Endometrial microvascular endothelial cells (primary cell): ENCODE data around the gene SLC51A. TPM values are rescaled to one million over a fixed set of nuclear protein-coding genes. Genes with fewer than 3 reads are reported as not detected.
"Not testable (repeated sequence)": the region's sequence is repeated elsewhere in the genome, so short reads cannot be mapped to it uniquely, and the experiment has no call there.

Experiments
- in situ Hi-C: cut with HindIII; loops from 2 replicates; pipeline ENCODE4 v1.10.0; 2017; ENCODE audit warnings: low sequenced_read_pairs, low pct_unique_long_range_greater_than_20kb; ENCODE audit errors: inconsistent ontology term
- total RNA-seq: library from RNA; depleted of rRNA; stranded (reverse); fragments of >200 nt; gene quantifications from one replicate; pipeline ENCODE4 v1.2.3, GENCODE V29; 2015; ENCODE audit errors: inconsistent ontology term

The SLC51A gene
- total RNA-seq, 1 donor from 2014 or later: not detected

DNA sequence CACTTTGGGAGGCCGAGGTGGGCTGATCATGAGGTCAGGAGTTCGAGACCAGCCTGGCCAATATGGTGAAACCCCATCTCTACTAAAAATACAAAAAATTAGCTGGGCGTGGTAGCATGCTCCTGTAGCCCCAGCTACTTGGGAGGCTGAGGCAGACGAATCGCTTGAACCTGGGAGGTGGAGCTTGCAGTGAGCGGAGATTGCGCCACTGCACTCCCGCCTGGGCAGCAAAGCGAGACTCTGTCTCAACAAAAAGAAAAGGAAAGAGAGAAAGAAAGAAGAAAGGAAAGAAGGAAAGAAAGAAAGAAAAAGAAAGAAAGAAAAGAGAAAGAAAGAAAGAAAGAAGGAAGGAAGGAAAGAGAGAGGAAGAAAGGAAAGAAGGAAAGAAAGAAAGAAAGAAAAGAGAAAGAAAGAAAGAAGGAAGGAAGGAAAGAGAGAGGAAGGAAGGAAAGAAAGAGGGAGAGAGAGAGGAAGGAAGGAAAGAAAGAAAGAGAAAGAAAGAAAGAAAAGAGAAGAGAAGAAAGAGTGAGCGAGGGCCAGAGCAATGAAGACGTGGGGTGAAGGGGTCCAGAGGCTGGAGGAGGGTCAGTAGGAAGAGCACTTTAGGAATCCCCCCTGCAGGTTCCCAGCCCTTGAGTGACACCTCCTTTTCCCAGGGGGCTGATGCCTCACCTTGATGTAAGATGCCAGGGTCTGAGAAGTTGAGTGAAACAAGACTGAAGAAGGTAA, 6.2 kb upstream of the SLC51A start:
- in situ Hi-C loops: not testable (repeated sequence)

DNA sequence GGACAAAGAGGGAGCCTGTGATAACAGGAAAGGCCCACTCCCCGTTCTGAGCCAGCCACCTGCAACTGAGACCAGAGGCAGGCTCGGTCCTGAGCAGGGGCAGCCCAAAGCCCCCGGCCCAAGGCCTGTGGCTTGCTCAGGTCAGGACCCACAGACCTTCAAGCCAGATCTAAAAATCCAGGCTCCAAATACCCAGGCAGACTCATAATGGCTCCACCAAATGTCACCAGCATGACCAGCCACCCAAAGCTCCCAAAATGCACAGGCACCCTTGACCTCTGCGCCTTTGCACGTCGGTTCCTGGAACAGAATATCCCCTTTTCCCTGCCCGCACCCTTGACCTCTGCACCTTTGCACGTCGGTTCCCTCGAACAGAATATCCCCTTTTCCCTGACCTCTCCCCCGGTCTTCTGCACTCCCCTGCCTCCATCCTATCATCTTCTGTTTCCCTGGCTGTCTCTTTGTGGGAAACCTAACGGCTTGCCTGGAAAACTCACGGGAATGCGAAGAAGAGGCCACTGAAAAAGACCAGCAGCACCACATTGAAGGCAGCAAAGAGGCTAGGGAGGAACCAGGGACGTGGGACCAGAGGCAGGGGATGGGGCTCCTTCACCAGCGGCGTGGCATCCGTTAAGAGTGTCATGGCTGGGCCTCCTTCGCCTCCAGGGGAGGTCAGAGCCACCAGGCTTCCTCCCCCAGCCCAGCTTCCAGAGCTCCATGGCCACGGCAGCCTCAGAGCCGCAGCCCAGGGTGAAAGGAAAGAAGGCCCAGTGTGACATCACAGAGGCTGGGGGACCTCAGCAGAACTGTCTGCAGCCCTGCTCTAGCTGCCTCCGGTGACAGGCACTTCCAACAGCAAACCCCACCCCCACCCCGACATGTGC, 5.4 kb upstream of the SLC51A start, which contains the start of gene ZDHHC19:
Gene ZDHHC19, minus strand, starts transcription at position 728 of the 884 bp plus-strand sequence. Its CDS starts 85 bp downstream, at position 643.
- in situ Hi-C loops: no loop called here

DNA sequence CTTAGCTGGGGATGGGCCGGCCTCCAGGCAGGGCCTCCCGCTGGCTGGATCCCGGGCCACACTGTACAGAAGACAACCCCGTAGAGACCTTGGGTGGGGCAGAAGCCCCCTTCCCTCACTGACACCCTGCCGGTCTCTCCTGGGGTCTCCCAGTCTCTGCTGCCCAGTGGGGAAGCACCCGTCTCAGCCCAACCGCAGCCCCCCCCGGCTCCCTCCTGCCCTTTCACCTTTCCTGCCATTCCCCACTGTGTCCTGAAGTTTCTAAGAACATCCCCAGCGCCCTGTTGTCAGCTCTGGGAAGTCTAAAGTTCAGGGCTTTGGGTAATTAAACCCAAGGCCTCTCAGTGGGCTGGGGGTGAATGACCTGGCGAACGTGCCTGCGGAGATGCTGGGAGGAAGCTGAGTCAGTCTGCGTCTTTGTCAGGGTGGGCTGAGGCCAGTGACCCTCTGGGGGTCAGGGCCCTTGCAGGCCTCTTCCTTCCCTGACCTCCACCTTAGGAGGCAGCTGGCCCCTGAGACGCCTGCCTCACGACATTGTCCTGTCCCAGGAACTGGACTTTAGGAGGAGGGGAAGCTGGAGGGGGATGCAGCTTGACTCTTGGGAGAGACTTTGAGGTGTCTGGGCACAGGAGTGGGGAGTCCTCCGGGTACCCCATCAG, 1.4 kb upstream of the SLC51A start:
- in situ Hi-C loops: no loop called here

DNA sequence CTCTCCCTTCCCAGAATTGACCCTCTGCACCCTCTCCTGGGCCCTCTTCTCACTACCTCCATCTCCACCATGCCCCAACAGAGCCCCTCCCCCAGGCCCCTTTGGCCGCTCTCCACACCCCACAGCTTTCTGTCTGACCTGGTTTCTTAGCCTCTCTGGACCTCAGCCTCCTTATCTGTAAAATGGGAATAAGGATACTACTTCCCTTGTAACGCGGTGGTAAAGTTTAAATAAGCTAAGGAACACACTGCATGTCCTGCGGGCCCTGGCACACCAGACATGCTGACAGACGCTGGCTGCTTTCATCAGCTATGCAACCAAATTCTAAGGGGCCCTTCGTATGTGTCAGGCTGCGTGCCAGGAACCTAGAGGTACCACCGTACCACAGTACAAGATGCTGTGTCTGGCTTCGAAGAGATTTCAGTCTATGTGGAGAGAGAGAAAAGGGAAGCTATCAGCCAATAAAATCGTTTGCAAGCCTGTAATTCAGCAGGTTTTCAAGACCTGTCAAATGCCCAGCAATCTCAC, 777 bp upstream of the SLC51A start:
- in situ Hi-C loops: no loop called here

DNA sequence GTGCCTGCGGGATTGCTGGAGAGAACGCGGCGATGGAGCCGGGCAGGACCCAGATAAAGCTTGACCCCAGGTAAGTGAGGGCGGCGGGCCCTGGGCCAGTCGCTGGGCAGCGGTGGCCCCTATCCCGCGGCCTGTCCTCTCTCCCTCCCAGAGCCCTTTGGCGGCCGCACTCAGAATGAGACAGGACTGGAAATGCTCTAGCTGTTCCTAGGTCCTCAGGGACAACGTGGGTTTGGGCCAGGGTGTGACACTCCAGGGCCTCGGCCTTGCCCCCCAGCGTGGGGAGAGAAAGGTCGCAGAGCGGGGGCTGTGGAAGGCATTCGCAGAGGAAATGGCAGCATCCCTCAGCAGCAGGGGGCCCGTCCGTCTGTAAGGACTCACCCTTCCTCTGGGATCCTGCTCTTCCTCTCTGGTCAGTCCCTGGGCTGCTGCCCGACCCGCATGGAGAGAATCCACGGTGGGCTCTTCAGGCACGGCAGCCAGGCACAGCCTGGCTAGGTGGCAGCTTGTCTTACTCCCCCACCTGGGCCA, 412 bp downstream of the SLC51A start:
- in situ Hi-C loops: no loop called here

DNA sequence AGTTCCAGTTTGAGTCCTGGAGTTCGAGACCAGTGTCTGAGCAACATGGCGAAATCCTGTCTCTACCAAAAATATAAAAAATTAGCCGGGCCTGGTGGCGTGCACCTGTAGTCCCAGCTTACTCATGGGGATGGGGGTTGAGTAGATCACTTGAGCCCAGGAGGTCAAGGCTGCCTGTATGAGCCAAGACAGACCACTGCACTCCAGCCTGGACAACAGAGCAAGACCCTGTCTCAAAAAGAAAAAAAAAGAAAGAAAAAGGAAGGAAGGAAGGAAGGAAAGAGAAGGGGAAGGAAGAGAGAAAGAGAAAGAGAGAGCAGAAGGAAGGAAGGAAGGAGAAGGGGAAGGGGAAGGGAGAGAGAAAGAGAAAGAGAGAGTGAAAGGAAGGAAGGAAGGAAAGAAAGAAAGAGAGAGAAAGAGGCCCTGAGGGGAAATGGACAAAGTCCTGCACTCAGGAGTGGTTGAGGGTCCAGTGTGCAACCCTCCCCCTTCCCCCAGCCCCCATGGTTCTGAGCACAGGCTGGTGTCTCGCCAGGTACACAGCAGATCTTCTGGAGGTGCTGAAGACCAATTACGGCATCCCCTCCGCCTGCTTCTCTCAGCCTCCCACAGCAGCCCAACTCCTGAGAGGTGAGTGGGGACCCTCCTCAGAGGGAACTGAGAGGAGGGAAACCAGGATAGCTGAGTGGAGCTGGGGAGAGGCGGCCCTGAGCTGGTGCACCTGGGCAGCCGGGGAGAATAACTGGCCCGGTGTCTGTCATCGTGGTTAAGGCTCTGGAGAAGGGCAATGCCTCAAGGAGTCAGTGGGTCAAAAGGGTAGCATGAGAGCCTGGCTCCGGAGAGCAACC, 1.2 kb downstream of the SLC51A start:
- in situ Hi-C loops: no loop called here

DNA sequence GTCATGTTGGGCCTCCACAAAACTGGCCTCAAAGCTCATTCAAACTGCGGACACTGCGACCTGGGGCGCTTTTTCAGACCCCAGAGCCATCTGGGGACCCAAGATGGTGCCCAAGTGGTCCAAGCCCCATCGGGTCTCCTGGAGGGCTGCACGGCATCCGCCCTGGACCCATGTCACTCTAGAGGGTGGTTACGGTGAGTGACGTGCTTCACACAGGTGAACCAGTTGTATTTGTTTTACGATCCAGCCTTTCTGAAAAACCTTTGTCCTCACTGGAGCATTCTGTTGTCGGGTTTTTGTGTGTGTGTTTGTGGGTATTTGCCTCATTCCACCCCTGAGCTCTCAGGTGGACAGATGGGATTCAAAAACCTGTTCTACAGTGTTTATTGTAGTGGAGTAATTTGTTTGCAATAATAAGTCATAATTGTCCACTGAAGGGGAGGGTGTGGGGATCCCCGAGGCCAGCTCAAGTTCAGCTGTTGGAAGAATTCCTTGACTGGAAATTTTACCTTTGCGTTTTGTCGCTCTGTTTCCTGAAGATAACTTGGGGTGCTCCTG, 1.9 kb downstream of the SLC51A start:
- in situ Hi-C loops: no loop called here

DNA sequence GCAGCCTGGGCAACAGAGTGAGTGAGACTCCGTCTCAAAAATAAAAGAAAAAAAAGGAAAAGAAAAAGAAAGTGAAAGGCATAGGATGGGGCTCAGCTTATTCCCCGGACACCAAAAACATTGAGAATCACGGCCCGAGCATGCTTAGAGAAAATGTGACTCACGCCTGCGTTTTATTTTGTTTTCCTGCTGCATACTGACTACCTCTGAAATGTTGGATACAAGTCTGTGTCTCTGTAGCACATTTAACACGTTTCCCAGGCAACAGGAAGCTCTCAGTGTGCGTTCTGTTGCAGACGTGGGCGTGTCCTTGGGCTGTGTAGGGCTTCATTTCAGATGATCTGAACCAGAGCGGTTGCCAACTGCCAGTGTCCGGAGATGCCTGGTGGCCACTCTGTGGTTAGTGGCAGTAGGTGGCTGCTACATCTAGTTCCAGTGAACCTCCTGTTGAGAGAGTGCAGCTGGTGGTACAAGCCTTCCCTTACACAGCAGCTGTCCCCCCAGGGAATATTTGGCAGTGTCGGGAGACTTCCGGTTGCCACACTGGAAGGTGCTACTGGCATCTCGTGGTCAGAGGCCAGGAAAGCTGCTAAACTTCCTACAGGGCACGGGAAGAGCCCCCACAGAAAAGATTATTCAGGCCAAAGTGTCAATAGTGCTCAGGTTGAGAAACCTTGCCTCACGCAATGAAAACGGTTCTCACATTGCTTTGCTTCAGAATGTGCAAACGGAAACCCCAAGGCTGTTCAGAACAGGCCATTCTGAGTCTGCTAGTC, 3.0 kb downstream of the SLC51A start:
- in situ Hi-C loops: no loop called here

DNA sequence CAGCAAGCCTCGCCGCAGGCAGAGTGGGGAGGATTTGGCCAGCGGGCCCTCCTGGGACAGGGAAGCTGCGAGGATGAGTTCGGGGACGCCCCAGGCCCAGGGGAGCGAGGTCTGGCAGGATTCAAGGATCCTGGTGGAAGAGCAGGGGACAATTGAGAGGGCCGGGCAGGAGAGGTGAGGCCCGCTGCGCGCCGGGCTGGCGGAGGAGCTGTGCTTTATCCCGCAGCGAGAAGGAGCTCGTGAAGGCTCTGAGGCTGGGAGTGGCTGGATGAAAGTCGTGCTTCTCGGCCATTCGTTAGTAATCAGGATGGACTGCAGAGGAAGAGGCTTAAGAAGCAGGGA, 3.6 kb downstream of the SLC51A start:
- in situ Hi-C loops: no loop called here

DNA sequence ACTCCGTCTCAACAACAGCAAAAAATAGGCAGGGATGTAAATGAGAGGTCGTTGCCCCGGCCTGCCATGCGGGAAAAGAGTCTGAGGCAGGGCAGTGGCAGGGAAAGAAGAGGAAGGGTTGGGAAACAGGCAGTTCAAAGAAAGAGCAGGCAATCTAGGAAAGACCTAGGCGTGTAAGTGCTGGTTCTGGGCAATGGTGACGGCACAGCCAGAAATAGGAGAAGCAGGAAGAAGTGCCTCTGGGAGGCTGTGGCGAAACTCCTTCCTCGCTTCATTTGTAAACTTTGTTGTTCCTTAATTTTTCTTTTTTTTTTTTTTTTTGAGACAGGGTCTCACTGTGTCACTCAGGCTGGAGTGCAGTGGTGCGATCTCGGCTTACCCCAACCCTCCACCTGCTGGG, 4.3 kb downstream of the SLC51A start:
- in situ Hi-C loops: no loop called here

DNA sequence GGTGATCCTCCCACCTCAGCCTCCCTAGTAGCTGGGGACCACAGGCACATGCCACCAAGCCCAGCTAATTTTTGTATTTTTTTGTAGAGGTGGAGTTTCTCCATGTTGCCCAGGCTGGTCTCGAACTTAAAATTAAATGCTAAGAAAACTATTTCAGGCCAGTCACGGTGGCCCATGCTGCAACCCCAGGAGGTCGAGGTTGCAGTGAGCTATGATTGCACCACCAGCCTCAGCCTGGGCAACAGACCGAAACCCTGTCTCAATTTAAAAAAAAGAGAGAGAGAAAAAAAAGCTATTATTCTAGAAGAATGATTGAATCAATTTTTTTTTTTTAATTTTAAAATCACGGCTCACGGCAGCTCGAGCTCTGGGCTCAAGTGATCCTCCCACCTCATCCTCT, 4.7 kb downstream of the SLC51A start:
- in situ Hi-C loops: no loop called here

DNA sequence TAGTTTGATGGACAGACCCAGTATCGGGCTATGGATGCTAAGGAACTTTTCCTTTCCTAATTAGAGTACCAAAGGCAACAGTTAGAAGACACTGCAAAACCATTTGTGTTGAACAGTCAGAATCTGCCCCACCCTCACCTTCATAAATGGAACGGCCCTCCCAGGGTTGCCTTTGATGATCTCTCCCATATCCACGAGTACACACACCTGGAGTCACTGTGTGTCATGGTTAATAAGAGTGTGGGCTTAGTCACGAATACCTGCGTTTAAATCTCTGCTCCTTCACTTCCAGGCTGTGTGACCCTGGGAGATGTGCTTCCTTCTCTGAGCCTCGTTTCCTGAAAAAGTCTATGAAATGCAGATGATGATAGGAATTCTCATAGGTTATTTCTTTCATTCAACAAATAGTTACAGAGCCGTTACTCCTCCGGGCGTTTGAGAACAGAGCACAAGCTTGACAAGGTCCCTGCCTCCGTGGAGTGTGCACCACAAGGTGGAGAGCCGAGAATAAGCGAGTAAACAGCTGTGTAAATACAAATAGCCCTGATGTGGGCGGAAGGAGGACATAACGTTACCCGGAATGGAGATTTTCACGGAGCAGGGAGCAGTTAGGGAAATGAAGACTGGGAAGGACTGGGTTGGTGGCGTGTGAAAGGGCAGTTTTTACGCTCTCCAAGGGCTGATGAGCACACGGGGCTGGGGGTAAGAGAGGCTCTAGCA, 6.7 kb downstream of the SLC51A start:
- in situ Hi-C loops: no loop called here

DNA sequence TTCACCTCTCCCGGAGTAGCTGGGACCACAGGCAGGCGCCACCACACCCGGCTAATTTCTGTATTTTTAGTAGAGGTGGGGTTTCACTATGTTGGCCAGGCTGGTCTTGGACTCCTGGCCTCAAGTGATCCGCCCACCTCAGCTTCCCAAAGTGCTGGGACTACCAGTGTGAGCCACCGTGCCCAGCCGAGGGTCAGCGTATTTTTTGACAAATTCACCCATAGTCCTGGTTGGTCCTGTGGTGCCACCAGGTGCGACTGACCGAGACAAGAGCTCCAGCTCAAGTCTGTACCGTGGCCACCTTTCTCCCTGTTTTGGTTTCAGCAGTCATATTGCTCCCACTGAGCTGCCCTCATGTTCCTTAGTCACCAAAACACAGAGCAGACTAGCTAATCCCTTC, 8.8 kb downstream of the SLC51A start:
- in situ Hi-C loops: no loop called here

DNA sequence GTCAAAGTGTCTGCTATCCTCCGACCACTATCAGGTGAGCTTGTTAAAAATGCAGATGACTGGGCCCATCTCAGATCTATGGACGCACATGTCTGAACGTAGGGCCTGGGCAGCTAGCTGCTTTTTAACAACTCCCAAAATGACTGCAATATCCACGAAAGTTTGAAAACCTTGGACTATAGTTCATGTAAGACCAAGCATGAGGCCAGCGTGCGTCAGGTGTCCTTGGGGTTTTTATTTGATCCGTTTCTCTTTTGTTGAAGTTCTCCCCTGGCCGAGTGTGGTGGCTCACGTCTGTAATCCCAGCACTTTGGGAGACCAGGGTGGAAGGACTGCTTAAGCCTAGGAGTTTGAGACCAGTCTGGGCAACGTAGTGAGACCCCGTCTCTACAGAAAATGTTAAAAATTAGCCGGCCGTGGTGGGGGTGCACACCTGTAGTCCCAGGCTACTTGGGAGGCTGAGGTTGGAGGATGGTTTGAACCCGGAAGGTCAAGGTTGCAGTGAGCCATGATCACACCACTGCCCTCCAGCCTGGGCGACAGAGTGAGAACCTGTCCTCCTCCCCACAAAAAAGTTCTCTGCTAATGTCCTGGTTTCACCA, 9.5 kb downstream of the SLC51A start:
- in situ Hi-C loops: no loop called here

DNA sequence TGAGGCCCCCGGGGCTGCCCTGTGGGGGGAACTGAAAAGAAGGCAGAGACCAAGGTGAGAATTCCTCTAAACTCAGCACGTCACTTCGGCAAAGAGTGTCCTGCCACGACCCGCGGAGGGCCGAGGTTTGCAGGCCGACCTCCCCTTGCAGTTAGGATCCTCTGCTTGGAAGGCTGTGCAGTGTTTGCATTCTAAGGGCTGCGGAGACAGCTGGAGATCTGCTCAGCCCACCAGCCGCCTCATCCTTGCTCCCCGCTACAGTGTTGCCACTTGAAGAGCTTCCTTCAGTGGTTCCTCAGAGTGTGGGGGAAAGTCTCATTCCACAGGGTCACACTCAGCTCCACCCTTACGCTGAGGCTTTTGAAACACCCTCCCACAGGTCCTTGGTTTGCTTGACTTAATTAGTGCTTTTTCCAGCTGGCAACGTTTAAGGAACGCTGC, 10.8 kb downstream of the SLC51A start:
- in situ Hi-C loops: no loop called here
